Right forelimb (tissue), 1 donor: ENCODE data around the gene PLXNA3.

Experiments
- DNase-seq: peaks from one replicate; pipeline ENCODE4 v3.0.0-alpha.2; 2018

PLXNA3 gene

DNA sequence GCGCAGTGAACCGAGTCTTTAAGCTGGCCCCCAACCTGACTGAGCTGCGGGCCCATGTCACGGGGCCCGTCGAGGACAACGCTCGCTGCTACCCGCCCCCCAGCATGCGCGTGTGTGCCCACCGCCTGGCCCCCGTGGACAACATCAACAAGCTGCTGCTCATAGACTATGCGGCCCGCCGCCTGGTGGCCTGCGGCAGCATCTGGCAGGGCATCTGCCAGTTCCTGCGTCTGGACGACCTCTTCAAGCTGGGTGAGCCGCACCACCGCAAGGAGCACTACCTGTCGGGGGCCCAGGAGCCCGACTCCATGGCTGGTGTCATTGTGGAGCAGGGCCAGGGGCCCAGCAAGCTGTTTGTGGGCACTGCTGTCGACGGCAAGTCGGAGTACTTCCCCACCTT is 2.2 kb downstream of the PLXNA3 start:
- DNase-seq: no peak

DNA sequence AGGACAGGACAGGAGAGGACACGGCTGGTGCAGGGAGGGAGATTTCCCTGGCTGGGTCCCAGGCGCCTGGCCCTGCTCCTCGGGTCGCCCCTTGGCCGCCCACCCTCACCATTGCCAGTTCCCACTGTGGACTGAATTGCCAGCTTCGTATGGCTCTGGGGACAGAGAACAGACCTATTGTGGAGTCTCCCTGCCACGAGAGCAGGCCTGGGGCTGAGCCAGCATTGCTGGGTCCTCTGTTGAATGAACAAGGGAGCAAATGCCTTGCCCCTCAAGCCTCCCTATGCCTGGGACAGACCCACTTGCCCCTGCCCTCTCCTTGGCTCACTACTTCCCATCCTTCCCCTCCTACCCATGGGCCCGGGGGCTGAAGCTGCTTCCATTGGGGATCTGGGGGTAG is 4.3 kb downstream of the PLXNA3 start:
- DNase-seq: no peak

DNA sequence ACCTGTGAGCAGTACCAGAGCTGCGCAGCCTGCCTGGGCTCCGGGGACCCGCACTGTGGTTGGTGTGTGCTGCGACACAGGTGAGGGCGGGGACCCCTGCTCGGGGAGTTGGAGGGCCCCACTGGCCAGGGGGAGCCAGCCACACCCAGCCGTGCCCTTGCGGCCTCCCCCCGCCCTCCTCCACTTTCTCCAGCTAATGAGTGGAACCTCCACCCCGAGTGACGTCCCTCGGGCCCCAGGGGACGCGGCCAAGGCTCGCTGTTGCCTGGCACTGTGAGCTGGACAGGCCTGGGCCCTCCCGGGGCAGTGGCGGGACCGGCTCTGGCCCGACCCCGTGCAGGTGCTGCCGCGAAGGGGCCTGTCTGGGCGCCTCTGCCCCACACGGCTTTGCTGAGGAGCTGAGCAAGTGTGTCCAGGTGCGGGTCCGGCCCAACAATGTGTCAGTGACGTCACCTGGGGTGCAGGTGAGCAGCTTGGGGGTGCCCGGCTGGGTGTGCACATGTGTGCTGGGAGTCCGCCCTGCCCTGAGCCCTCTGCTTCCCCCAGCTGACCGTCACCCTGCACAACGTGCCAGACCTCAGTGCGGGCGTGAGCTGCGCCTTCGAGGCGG is 5.6 kb downstream of the PLXNA3 start:
- DNase-seq: no peak

DNA sequence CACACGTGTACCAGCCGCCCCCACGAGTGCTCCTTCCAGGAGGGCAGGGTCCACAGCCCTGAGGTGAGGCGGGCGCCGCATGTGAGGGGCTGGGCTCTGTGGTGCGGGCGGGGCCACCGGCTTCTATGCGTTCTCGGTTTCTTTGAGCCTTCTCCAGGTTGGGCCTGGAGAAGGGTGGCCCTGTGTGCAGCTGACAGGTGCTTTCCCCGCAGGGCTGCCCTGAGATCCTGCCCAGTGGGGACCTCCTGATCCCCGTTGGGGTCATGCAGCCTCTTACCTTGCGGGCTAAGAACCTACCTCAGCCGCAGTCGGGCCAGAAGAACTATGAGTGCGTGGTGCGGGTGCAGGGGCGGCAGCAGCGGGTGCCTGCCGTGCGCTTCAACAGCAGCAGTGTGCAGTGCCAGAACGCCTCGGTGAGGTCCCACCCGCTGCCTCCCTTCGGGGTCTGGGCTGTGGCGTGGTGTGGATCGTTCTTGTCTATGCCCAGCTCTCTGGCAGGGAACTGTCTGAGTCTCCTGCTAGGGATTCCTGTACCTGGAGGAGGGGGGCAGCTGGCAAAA is 6.8 kb downstream of the PLXNA3 start:
- no peak for DNase-seq

DNA sequence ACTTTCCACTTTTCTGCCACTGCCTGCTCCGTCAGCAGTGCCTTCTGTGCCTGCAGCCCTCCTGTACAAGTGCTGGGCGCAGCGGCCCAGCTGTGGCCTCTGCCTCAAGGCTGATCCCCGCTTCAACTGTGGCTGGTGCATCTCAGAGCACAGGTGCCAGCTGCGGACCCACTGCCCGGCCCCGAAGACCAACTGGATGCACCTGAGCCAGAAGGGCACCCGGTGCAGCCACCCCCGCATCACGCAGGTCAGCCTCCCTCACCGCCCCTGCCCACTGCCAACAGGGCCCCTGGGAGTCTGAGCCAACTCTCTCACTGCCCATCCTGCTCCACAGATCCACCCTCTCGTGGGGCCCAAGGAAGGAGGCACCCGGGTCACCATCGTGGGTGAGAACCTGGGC is 7.5 kb downstream of the PLXNA3 start:
- DNase-seq: no peak

DNA sequence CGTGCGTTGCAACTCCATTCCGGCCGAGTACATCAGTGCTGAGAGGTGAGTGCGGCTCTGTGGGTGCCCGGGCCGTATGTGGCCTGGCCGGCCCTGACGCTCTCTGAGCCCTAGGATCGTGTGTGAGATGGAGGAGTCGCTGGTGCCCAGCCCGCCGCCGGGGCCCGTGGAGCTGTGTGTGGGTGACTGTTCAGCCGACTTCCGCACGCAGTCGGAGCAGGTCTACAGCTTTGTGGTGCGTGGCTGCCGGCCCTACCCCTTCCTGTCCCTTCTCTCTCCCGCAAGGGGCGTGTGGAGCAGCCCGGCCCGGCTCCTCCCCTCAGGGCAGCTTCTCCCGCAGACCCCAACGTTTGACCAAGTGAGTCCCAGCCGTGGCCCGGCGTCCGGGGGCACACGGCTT is 8.0 kb downstream of the PLXNA3 start:
- DNase-seq: no peak

DNA sequence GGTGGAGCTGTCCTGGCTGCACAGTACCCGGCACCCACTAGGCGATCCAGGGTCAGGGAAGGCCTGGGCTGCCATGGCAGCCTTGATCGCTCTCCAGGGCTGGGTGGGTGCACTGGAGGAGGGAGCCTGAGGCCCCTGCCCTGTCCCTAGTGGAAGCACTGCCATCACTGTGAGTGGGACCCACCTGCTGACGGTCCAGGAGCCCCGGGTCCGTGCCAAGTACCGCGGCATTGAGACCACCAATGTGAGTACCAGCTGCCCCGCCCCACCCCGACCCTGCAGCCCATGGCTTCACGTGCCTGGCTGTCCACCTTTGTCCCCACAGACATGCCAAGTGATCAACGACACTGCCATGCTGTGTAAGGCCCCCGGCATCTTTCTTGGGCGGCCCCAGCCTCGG is 8.8 kb downstream of the PLXNA3 start:
- DNase-seq: no peak

DNA sequence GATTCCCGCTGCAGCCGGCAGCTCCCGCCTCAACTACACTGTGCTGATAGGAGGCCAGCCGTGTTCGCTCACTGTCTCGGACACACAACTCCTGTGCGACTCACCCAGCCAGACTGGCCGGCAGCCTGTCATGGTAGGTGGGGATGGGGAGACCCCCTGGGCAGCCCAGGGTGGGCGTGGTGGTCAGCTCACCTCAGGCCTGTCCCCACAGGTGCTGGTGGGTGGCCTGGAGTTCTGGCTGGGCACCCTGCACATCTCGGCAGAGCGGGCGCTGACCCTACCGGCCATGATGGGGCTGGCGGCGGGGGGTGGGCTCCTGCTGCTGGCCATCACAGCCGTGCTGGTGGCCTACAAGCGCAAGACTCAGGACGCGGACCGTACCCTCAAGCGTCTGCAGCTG is 9.5 kb downstream of the PLXNA3 start:
- DNase-seq: no peak

DNA sequence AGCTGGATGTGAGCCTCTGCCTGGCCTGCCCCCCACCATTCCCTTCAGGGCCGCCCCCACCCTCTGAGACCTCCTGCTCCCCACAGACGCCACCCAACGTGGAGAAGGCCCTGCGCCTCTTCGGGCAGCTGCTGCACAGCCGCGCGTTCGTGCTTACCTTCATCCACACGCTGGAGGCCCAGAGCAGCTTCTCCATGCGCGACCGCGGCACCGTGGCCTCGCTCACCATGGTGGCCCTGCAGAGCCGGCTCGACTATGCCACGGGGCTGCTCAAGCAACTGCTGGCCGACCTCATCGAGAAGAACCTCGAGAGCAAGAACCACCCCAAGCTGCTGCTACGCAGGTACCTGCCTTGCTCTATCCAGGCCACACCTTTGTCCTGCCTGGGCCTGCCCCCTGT is 10.1 kb downstream of the PLXNA3 start:
- DNase-seq: no peak

DNA sequence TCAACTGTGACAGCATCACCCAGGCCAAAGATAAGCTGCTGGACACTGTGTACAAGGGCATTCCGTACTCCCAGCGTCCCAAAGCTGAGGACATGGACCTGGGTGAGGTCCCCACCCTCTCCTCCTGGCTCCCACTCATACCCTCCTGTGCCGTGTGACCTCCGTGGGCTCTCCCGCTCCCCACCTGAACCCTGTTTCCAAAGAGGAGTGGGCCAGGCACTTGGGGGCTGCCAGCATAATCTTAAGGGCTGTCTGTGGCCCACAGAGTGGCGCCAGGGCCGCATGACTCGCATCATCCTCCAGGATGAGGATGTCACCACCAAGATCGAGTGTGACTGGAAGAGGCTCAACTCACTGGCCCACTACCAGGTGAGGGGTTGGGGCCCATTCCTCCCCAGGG is 11.0 kb downstream of the PLXNA3 start:
- DNase-seq: no peak

DNA sequence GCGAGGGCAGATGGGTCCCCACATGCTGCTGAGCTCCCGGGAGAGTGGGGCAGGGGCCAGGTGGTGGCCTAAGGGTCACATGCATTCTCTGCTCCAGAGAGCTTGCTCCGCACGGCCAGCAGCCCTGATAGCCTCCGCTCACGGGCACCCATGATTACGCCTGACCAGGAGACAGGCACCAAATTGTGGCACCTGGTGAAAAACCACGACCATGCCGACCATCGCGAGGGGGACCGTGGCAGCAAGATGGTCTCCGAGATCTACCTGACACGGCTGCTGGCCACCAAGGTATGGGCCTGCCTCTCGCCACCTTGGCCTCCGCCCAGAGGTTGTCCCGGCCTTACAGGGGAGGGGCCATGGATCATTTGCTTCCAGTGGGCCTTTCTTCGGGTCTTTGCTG is 11.8 kb downstream of the PLXNA3 start:
- DNase-seq: no peak

DNA sequence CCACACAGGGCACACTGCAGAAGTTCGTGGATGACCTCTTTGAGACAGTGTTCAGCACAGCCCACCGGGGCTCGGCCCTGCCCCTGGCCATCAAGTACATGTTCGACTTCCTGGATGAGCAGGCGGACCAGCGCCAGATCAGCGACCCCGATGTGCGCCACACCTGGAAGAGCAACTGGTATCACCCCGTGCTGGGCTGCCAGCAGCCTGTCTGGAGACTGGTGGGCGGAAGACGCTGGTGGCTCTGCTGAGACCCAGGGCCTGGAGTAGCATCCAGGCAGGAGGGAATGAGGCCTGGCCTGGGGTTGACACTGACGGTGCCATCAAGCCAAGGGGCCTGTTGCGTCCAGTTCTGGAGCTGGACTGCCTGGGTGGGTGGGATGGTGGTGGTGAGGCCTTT is 12.4 kb downstream of the PLXNA3 start:
- no peak for DNase-seq

DNA sequence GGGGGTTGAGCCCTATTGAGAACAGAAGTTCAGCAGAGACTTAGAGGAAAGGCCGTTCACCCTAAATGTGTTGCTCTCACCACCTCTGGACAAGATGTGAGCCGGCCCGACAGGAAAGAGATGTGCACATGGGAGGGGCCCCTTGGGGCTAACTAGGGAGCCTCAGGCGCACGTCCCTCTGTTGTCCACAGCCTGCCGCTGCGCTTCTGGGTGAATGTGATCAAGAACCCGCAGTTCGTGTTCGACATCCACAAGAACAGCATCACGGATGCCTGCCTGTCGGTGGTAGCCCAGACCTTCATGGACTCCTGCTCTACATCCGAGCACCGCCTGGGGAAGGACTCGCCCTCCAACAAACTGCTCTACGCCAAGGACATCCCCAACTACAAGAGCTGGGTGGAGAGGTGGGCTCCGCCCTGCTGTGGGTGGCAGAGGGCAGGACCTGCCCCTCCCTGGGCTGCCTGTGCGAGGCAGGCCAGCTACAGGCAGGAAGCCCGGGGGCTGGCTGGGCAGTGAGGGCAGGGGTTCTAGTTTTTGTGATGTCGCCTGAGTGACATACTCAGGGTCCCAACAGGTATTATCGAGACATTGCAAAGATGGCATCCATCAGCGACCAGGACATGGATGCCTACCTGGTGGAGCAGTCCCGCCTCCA is 13.0 kb downstream of the PLXNA3 start:
- DNase-seq: no peak

DNA sequence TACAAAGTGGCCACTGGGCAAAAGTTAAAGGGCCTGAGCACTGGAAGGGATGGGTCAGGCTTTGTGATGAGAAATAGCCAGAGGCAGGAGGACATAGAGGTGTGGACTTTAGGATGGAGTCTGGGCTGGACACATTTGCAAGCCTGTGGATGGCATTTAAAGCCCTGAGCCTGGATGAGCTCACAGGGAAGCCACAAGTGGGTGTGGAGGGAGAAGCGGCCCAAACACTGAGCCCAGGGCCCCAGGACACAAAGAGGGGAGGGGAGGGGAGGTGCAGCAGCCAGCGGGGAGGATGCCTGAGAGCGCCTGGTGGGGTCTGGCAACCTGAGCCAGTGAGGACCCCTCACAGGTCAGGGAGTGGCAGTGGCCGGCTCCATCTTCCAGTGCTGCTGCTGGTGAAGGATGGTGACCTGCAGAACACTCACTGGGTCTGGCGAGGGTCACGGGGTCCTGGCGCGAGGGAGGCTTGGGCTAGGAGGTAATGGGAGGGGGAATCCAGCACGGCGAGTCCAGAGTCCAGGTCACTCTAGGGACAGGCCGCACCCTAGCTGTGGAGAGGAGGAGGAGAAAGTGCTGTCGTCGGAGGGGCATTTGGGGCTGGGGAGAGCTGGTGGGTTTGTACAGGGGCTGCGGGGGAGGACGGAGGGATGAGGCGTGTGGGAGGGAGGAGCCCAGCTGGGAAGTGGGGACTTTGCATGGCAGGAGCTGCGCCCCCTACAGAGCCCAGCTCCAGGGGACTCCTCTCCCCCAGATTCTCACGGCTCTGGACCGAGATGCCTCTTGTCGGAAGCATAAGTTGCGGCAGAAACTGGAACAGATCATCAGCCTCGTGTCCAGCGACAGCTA is 14.0 kb downstream of the PLXNA3 start:
- no peak for DNase-seq

DNA sequence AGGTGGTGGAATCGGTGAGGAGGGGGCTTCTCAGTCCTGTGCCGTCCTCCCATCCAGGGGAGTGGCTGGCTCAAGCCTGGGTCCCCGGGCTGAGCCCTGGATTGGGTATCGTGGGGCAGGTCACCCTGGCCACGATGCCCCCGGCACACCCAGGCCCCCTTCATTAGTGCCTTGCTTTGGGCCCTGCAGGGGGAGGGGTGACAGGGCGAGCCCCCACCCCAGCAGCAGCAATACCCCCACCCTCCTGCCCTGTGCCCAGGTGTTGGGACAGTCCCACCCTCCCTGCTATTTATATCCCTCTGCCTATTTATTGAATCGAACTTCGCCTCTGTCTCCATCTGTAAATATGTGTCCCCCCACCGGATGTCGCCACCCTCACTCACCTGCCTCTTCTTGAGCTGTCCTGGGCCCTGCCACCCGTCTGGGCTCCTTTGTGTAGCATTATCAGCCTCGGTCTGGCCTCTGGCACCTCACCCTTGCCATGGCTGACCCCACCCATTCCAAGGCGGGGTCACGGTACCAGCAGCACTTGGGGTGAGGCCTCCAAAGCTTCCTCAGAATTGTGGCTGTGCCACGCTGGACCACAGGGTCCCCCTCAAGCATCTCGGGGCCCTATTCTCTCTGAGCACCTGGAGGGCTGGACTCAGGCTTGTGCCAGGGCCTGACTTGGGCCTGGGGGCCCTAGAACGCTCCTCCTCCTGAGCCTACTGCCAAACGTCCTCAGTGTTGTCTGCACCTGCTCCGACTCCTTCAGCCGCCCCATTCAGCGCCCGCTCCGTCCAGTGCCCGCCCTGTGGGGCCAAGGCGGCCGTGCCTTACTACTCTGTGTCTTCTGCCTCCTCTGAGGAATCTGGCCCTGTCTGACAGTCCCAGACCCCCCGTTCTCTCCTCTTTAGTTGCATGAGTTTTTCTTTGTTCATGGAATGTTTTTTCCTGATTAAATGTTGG is 14.9 kb downstream of the PLXNA3 start:
- no peak for DNase-seq

DNA sequence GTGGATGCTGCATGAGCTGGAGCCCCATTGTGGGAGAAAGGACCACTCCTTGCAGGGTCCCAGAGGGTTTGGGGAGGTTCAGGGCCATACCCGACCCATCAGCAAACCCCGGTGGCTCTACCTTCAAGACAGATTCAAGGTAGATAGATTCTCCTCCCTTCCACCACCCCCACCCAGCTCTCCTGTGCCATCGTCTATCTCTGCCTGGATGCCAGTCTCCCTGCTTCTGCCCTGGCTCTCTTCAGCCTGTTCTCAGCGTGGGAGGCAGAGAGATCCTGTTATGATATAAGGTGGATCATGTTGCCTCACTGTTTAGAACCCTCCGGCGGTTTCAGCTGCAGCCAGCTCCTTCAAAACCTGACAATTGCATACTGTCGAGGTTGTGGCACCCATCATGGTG is 15.6 kb downstream of the PLXNA3 start:
- peak; percentile 9 for DNase-seq

DNA sequence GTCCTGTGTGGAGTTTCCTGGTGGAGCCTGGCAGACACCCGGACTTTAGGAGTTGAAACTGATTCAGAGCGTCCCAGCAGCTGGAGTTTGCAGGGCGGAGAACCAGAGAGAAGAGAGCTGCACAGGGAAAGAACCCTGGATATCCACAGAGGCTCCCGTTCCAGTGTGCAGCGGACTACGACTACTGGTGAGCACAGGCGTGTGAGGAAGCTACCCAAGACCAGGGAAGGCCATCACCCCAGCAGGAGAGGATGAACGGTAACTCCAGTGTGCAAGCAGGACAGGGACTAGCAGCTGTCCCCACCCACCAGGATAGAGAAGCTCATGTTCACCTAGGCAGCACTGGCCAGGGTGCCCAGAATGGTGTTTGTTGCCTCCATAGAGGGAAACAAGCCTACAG is 18.7 kb downstream of the PLXNA3 start:
- DNase-seq: no peak

DNA sequence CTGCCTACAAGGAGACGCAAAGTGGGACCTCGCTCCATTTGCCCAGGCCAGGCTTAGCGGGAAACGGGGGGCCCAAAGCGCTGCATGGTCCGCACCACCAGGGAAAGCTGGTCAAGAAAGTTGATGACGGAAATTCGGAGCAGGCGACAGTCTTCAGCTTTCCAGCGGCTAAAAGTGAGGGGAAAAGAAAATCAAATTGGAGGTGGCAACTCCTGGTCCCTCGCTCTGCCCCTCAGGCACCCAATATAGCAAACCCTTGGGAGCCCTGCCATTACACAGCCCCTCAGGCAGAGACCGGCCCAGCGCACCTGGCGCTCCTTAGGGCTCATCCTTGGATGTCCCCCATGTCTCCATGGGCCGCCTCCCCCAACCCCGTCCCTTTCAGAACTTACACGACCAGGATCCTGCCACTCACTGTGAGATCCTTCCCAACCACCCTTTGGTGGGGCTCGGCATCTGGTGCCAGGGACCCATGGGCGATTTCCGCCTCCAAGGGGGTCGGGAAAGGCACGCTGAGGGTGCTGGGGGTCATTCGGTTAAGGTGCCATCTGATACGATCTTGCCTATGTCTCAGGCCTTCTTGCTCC is 19.9 kb downstream of the PLXNA3 start:
- DNase-seq: peak; percentile 43

DNA sequence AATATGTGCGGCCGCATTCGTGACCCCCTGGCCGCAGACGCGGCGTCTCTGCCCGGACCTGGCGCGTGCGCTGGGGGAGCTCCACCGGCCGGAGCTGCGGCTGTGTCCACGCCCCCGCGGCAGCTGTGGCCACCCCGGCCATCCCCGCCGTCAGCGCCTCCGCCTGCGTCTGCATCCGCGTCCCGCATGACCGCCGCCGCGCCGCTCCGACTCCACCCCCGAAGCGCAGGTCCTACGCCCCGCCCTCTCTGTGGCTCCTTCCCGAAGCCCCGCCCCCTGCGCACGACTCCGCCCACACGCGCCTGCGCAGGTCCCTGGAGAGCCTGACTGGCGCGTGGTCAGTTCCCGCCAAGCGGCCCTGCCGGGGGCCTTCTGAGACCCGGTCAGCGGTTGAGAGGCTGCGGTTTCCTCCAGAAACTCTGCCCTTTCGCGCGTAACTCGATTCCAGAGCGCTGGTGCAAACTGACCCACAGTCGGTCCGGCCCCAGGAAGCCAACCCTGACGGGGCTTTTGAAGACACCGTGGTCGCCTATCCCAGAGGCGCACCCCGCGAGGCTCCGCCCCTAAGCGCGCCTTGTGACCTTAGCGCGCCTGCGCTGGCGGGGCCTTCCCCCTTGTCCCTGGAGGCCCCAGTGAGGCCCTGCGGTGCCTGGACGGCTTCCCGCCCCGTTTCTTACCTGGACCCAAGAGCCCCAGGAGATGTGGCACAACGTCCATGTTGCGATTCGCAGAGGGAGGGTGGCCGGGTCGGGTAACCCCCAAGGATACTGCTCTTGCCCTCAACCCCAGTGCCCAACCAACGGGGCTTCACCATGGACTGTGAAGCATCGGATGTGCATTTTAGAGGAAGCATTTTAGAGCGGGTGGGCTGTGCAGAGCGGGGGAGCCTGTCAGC is 20.9 kb downstream of the PLXNA3 start, which contains the start of gene LAGE3:
Gene LAGE3 (minus strand): TSS at position 554 of the 895 bp plus-strand sequence. CDS start 366 bp downstream, at position 188.
- DNase-seq: peak; percentile 95

DNA sequence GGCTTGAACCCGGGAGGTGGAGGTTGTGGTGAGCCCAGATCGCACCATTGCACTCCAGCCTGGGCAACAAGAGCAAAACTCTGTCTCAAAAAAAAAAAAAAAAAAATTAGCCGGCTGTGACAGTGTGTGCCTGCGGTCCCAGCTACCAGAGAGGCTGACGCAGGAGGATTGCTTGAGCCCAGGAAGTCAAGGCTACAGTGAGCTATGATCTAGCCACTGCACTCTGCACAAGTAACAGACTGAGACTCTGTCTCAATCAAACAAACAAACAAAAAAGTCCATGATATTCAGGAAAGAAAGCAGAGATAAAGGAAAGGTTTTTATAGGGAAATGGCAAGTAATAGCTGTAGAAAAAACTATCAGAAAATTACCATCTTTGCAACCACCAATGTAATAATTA is 23.1 kb downstream of the PLXNA3 start:
- DNase-seq: no peak
